SIG-M5 (cell line): ENCODE measurements around the gene HIC1.

Source experiments
- DNase-seq: peaks from one replicate; lab custom pipeline; 2025; lab: John Stamatoyannopoulos, UW

Gene HIC1

DNA sequence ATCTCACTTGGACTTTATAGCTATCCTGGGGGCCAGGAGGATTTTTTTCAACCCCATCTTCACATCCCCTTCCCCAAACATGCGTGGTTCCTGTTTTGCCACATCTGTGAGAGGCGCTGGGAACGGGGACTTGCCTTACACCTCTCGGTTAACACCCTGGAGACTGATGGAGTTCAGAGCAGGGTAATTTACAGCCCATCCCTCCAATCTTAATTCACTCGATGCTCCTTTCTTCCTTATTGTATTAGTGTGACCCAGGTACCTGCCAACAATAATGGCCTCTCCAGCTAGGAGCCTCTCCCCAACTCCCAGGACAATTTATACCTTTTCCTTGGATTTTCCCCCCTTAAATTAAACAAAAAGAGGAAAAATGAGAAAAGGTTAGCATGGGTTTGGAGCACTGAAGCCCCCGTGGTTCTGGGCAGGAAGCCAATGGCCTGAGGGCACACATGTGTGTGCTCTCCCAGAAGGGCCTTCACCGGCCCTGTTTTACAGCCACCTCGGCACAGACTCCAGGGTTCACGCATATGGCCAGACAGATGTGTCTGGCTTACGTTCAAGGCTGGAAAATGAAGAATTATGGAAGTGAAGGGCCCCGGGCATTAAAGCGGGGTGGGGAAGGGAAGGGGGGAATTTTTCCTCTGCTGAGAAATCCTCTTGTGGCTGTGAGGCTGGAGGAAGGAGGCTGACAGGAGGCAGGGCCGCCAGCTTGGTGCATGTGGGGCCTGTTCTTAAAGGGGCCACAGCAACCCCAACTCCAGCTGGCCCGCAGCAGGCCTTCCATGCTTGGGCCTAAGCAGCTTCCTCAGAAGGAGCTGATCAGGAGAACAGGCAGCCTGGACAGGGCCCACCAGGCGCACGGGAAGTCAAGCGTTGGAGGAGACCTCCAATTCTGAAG, 21.4 kb downstream of the HIC1 start:
- no peak for DNase-seq

DNA sequence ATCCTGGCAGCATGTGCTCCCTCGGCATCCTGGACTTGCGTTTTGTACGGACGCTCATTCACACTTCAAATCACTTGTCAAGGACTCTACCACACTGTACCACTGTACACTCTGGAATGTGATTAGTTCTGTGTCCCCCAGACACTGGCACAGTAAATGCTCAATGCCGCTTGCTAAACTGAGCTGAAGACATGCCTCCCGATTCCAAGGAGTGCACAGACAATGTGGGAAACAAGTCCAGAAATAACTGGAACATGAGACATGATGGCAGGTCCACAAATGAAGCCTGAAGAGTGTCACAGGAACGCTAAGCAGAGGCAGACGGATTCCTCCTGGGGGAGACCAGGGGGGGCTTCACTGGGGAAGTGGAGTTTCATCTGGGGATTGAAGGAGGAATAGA, 22.1 kb downstream of the HIC1 start:
- no peak for DNase-seq

DNA sequence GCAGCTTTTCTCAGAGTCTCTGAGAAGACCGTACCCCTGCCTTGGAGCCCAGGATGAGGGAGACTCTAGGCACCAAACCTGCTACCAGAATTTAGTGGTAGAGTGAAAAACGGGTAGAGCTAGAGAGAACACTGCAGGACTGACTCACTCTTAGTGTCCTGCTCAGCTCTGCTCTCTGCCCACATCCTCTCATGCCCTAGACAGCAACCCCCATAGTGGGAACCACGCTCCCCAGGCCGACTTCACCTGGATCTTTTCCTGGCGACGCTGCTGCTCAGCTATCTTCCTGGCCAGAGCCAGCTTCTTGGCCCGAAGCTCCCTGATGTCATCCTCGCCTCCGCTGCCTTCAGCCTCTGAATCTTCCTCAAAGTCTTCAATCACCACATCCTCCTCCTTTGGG, 26.7 kb downstream of the HIC1 start:
- DNase-seq, result no peak

DNA sequence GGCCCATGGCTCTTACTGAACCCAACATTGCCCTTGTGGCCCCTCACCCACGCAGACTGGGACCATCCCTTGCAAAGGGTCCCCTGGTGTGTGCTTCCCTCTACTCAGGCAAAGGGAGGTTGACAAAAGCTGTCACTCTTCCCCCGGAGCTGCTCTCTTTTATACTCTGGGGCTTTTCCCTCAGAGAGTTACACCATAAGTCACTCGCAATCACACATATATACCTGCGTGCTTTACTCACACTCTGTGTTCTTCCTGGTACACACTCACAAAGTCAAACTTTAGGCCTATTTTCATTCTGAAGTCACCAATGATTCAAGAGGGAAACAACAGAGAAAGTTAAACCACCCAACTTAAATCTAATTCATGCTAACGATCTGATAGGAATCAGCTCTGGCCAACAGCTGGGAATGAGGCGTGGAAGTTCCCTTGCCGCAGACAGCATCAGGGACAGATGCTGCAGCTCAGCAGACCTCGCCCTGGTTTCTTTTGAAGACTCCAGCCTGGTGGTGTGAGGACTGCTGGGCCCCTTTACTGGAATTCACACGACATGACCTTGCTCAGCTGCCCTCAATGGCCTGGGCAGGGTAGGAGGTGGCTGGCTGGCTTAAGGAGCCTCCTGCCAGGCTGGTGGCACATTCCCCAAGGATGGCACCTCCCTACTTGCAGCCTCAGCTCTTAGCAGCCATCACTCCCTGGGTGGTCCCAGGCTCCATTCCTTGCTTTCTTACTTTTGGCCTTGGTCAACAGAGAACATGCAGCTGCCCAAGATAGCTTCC, 27.3 kb downstream of the HIC1 start:
- DNase-seq, result no peak

DNA sequence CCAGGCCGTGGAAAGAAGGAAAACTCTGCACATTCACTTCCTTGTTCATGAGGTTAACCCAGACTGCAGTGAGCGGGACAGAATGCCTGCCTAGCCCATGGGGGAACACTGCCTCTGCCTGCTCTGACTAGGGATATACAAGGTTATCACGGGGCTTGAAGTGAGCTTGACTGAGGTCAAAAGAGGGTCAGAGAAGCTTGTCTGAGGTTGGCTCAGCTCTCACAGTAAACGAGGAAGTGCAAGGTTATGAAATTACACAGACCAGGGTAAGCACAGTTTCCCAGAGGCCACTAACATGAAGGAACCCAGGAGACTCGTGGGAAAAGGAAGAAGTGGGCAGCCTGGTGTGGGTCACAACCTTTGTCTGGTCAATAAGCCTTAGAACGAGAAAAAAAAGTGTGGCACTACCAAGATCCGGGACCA, 28.7 kb downstream of the HIC1 start:
- DNase-seq, result no peak

DNA sequence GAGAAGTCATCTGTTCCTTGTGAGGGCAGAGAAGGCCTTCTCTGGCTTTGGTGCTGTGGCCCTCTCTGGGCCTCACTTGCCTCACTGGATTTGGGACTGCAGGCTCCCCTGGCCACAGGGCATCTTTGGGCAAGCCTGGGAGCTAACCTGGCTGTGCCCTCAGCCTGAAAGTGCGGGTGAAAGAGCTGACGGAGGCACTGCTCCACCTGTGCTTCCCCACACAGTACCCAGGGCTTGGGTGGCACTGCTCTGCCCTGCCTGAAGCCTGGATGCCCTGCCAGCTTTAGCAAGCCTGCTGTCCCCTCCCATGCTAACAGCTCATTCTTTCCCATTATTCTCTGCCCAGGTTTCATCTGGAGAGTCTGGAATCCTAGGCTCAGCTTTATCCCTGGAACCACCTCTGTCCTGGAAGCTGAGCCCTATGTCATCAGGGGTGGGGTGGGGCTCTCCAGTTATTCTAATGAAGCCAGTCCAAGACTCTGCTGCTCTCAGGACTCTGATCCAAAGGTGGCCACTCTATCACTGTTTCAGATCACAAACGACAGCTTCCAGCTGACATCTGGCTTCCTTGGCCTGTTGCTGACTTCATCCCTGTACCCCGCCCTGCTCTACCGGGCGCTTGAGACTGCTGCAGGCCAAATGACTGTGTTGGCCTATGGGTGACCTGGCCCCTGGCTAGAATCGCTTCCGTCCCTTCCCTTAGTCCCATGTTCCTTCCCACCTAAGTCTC, 29.3 kb downstream of the HIC1 start:
- DNase-seq, result no peak

DNA sequence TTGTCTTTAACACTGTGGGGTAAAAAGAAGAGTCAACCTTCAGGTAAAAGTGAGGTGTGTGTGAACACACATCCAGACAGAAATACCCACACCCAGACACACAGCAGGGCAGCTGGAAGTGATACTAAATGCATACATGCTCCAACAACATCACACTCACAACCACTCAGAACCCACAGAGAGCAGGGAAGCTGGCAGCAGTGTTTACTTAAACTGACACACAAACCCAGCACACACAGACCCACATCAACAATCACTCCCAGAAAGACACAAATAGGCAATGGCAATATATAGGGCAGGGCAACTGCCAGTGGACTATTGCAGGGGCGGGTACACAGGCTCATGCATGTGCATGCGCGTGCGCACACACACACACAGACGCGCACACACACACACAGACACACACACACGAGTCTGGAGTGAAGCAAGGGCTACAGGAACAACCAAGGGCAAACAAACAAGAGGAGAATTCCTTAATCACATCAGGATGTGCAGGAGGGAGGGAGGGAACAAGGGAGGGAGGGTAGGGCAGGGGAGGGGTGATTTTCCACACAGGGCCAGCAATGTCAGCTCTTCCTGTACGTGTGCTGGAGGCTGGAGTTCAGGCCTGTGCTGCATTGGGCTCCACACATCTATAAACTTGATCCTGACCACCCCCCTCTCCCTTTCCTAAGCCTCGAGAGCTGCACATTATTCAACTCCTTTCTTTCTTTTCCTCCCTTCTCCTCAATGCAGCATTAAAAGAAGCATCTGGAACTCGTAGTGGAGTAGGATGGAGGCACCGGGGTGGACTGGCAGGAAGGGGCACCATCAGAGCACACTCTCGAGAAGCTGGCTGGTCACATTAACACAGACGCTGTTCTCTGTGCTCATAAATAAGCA, 30.1 kb downstream of the HIC1 start:
- DNase-seq, result no peak

DNA sequence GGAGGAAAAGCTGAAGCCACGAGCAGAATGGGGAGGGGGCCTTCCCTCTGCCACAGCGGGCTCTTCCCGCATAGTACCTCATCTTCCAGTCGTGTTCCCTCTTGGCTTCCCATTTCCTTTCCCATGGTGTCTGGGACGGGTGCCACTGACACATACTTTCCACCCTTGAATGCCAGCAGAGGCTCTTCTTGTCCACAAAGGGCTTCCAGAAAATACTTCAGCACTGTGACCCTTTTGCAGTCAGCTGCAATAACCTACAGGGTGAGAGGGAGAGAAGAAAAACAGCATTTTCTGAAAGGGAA, 30.7 kb downstream of the HIC1 start:
- DNase-seq, result no peak

DNA sequence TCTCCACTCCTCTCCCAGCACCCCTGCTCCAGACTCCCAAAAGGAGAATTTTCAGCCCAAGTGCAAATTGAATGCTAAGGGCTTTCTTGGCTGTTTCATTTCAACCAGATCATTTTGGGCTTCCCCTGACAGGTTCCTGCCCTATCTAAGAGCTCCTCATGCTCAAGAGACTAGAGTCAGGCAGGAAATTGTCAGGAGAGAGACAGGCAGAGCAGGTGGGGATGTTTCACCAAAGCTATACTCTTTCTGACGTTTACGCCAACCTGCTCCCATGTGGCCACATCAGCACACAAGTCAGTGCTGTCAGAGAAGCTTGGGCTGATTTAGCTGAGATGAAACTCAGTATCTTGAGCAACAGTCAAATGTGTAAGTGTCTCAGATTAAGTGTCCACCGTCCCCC, 31.4 kb downstream of the HIC1 start:
- DNase-seq, result no peak

DNA sequence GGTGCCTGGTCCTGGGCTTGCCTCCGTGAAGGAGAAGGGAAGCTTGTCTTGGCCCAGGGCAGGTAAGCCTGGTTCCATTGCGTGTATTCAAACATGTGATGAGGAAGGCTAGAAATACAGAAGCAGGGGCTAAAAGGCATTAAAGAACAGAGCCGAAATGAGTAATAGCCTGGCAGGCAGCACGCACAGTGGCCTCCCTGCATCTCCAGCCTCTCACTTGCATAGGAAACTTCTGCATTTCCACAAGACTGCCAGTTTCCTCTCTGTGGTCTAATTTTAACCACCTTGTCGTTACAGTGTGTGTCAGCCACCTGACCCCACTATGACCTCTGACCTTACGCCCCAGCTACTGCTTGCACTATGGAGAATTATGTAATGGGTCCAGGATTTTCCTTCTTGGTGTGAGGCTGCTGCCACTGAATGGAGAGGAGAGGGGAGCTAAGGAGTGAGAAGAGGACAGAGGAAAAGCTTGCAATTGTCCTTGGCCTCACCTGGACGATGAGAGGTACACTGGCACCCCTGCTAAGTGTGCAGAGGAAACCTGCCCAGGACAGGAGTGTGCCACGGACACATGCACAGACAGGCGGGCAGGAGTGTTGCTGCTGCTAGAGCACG, 32.8 kb downstream of the HIC1 start:
- DNase-seq, result peak; percentile 85

DNA sequence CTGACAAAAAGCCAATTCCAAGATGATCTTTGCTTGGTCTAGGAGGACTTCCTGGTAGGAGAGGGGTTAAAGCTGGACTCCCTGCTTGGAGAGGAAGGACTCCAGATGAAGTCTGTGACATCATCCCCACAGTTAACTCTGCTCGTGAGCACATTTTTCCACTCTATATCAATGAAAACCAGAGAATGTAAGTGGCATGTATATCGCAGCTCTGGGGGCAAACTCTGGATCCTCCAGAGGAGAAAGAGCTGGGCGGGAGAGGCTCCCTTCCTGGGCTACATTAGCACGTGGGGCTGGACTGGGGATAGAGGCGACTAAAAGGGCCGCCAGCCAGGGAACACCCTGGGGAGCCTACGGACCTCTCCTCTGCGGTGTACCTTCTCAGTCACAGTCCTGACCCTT, 34.1 kb downstream of the HIC1 start:
- DNase-seq, result no peak

DNA sequence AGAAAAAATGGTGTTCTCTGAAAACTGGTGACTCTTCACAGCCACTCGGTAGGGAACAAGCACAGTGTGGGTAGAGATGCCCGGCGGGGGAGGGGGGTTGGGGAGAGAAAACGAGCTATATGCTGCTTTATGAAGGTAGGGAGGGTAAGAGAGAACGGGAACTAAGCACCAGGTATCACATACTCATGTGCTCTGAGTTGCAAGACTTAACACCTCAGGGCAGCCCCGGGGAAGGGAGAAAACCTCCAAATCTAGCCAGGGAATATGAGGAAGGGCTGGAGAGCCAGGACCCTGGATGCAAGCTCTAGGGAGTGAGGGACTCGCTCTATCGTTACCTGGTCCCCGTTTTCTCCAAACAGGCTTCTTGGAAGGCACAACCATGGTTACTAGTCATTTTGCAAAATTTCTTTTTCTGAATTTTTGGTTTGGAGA, 35.3 kb downstream of the HIC1 start:
- no peak for DNase-seq

DNA sequence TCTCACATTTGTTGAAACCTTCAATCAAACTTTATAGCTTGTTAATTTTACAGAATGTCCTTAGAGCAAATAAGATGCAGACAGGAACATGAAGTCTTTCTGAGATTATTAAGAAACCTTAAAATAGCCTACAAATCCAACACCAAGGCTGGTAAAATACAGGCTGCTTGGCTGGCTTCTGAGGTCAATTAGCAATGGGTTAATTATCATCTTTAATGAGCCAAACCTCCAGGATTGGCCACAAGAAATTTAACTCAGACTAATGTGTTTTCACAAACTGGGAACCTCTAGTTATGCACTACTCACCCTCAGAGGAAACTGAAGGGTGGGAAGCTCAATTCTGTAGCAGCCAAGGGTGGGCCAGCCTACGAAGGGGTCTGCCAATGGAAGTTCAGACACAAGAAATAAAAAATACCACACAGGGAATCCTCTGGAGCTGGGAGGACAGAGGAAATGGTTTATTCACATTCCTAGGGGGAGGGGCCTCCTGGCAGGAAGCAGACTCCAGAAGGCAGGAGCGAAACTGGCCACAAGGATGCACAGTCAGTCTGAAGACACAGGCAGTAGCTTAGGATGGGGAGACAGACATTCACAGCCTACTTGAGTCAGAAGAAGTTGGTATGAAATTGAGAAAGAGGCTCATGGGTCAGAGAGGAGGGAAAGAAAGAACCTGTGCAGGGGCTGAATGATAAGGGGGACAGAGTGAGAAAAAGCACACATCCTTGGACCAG, 36.1 kb downstream of the HIC1 start:
- DNase-seq, result no peak

DNA sequence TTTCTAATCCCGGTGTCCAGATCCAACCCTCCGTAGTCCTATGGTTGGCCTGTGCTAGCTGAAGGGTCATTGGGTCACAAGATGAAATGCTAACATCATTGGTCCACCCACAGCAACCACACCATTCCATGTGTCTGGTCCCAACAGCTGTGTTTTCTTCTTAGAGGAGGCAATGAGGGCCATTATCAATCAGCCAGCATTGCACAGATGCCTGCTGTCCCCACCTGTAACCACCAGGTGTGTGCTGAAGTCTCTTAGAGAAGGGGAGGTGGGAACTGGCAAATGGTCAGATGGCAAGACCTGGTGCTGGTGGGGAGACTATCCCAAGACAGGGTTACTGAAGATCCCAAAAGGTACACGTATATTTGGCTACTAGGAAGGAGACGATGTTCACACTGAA, 37.4 kb downstream of the HIC1 start:
- no peak for DNase-seq

DNA sequence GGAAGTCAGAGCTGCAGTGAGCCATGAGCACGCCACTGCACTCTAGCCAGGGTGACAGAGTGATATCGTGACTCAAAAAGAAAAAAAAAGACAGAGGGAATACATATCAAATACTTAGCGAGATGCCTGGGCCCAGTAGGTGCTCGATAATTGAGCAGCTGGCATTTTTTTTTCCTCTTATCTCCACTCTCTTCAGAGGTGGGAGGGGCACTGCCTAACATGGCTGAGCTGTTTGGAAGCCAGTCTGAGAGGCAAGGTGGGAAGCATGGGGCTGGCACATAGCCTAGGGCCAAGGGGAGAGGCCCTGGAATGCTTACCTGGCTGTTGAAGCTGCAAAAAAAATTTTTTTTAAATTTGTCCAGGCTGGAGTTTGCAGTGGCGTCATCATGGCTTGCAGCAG, 38.4 kb downstream of the HIC1 start:
- DNase-seq, result no peak

DNA sequence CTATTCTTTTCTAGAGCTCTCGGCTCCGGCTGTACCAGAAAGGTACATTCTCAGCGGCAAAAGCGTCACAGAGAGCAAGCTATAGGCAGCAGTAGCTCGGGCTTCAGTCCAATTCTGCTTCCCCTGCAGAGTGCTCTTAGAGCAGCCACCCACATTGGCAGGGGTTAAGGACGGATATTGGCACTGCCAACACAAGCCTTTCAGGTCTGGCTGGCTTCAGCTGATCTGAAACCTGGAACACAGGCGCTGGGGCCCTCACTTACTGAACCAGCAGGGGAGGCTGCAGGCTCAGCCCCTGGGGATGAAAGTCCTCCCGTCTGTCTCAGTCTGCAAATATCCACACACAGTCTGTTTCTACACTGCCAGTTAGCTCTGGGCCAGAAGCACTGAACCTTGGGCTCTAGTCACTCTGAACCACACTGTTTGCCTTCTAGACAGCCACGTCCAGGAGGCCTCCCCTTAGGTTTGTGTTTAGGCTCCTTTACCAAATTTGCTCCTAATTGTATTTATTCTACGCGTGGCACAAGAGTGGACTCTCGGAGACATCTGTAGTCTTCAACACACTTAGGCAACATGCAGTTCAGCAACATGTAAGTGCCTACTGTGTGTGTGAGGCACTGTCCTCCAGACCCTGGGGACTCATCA, 40.1 kb downstream of the HIC1 start:
- no peak for DNase-seq

DNA sequence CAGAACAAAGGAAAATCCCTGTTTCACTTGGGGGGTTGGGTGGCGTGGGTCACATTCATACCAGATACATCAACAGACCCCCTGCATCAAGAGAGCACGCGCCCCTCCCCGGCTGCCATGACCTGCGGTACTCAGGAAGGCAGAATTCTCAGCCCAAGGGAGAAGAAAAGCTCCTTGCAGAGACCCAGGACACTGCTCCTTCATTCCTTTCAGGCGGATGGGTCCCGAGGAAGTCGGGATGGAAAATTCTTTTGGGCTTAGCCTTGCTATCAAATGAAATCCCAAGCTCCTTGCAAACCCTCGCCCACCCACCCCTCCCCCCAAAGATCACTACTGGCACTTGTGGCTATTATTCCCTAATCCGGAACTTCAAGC, 40.6 kb downstream of the HIC1 start:
- DNase-seq, result no peak

DNA sequence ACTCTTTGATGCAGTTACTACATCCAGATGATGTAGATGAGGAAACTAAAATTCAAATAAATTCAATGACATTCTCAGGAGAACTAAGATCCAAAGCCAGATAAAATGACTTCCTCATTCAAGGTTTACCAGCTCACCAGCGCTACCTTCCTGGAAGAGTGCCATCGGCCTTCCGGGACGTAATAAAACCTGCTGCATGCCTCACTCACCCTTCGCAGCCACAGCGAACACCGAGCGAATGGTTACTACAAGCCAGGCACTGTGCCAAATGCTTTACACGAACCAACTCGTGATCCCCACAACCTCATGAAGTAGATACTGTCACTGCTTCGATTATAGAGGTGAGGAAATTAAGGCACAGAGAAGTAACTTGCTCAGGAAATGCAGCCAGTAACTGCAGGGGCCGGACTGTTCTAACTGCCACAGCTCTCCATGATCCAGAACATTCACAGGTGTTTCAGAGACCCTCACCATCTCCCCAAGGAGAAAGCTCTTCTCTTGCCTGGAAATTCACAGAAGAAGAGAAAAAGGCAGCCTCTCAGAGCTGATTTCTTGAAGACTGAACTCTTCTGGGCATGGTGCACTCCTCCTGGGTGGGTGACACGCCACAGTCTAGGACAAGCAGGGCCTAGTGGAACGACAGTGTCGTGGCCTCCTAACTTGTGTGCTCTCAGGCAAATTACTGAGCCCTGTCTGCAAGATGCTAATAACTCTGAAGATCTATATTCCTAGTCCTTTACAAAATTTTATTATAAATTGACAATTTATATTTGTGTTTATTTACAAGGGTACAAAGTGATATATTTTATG, 46.8 kb downstream of the HIC1 start:
- no peak for DNase-seq
